ENCODE measurements around the gene SSTR5.

SSTR5 gene

GRCh38 chr16:1036726-1037393 is 35.7 kb upstream of the SSTR5 start:
- H3K36me3 ChIP-seq (ENCODE audit: insufficient read depth, low read length), result no peaks in the 10 kb centered on the region
- H3K9me3 ChIP-seq (ENCODE audit: low read depth, low read length), result no peaks in the 10 kb centered on the region
- no peak overlapping the region for H3K27ac ChIP-seq
- no peak overlapping the region for H3K4me3 ChIP-seq
- no peak overlapping the region for H3K9ac ChIP-seq (ENCODE audit: insufficient read length)
- no peak for TF ChIP-seq EZH2 (IDR thresholded peaks at IDR 0.05)
- TF ChIP-seq FOXP2 (optimal IDR thresholded peaks at IDR 0.05; ENCODE audit: control extremely low read depth, extremely low read length, insufficient read depth), result no peak
- no peak for TF ChIP-seq POLR2AphosphoS5 (IDR thresholded peaks at IDR 0.05; ENCODE audit: borderline replicate concordance, low read depth, low read length)
- DNase-seq (ENCODE audit: low read depth, low spot score), result no peak

GRCh38 chr16:1037394-1038257 is 34.9 kb upstream of the SSTR5 start:
- TF ChIP-seq POLR2AphosphoS5 (IDR thresholded peaks at IDR 0.05; ENCODE audit: borderline replicate concordance, low read depth, low read length) (no peak), FOXP2 (optimal IDR thresholded peaks at IDR 0.05; ENCODE audit: control extremely low read depth, extremely low read length, insufficient read depth) (no peak), EZH2 (IDR thresholded peaks at IDR 0.05) (no peak)
- Histone ChIP-seq H3K36me3 (ENCODE audit: insufficient read depth, low read length) (no peaks in the 10 kb centered on the region), H3K9me3 (ENCODE audit: low read depth, low read length) (no peaks in the 10 kb centered on the region), H3K9ac (ENCODE audit: insufficient read length) (peak overlapping the region; percentile 52), H3K4me3 (no peak overlapping the region), H3K27ac (peak overlapping the region; percentile 82)
- no peak for DNase-seq (ENCODE audit: low read depth, low spot score)

DNA sequence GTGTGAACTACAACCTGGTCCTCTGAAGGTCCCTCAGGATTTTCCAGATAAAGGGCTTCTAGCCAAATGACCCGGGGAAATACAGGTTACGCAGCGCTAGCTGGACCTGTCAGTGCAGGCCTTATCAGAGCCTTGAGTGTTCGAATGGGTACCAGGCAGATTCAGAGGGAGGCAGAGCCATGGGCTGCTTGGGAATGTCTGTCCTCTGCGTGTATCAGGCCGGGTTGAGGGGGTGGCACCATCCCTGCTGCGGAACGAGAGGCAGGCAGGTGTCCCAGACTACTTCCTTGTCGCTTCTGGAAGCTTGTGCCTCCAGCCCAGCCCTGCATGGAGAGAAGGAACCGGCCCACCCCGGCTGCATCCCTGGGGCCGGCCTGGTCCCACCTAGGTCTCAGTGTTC is 33.6 kb upstream of the SSTR5 start:
- no peak overlapping the region for H3K27ac ChIP-seq
- no peaks in the 10 kb centered on the region for H3K36me3 ChIP-seq (ENCODE audit: insufficient read depth, low read length)
- H3K9me3 ChIP-seq (ENCODE audit: low read depth, low read length), result no peaks in the 10 kb centered on the region
- DNase-seq (ENCODE audit: low read depth, low spot score), result no peak
- TF ChIP-seq EZH2 (IDR thresholded peaks at IDR 0.05), result no peak
- no peak for TF ChIP-seq POLR2AphosphoS5 (IDR thresholded peaks at IDR 0.05; ENCODE audit: borderline replicate concordance, low read depth, low read length)
- no peak for TF ChIP-seq FOXP2 (optimal IDR thresholded peaks at IDR 0.05; ENCODE audit: control extremely low read depth, extremely low read length, insufficient read depth)
- H3K4me3 ChIP-seq, result no peak overlapping the region
- no peak overlapping the region for H3K9ac ChIP-seq (ENCODE audit: insufficient read length)

- no peak for DNase-seq (ENCODE audit: low read depth, low spot score)
- no peak overlapping the region for H3K9ac ChIP-seq (ENCODE audit: insufficient read length)
- no peaks in the 10 kb centered on the region for H3K36me3 ChIP-seq (ENCODE audit: insufficient read depth, low read length)
- H3K4me3 ChIP-seq, result no peak overlapping the region
- TF ChIP-seq FOXP2 (optimal IDR thresholded peaks at IDR 0.05; ENCODE audit: control extremely low read depth, extremely low read length, insufficient read depth), result no peak
- TF ChIP-seq EZH2 (IDR thresholded peaks at IDR 0.05), result no peak
- TF ChIP-seq POLR2AphosphoS5 (IDR thresholded peaks at IDR 0.05; ENCODE audit: borderline replicate concordance, low read depth, low read length), result no peak
- H3K9me3 ChIP-seq (ENCODE audit: low read depth, low read length), result no peaks in the 10 kb centered on the region
- no peak overlapping the region for H3K27ac ChIP-seq
Observed at GRCh38 chr16:1039762-1040161, 32.8 kb upstream of the SSTR5 start.

GRCh38 chr16:1040346-1040745 is 32.2 kb upstream of the SSTR5 start:
- H3K9ac ChIP-seq (ENCODE audit: insufficient read length), result no peak overlapping the region
- H3K4me3 ChIP-seq, result no peak overlapping the region
- no peaks in the 10 kb centered on the region for H3K9me3 ChIP-seq (ENCODE audit: low read depth, low read length)
- TF ChIP-seq FOXP2 (optimal IDR thresholded peaks at IDR 0.05; ENCODE audit: control extremely low read depth, extremely low read length, insufficient read depth) (no peak), EZH2 (IDR thresholded peaks at IDR 0.05) (no peak), POLR2AphosphoS5 (IDR thresholded peaks at IDR 0.05; ENCODE audit: borderline replicate concordance, low read depth, low read length) (no peak)
- DNase-seq (ENCODE audit: low read depth, low spot score), result no peak
- no peaks in the 10 kb centered on the region for H3K36me3 ChIP-seq (ENCODE audit: insufficient read depth, low read length)
- no peak overlapping the region for H3K27ac ChIP-seq

GRCh38 chr16:1042049-1042744 is 30.4 kb upstream of the SSTR5 start:
- Histone ChIP-seq H3K9ac (ENCODE audit: insufficient read length) (no peak overlapping the region), H3K4me3 (no peak overlapping the region), H3K27ac (peak overlapping the region; percentile 64; the same call in 1 of the 2 replicates), H3K9me3 (ENCODE audit: low read depth, low read length) (no peaks in the 10 kb centered on the region), H3K36me3 (ENCODE audit: insufficient read depth, low read length) (no peaks in the 10 kb centered on the region)
- DNase-seq (ENCODE audit: low read depth, low spot score), result no peak
- TF ChIP-seq POLR2AphosphoS5 (IDR thresholded peaks at IDR 0.05; ENCODE audit: borderline replicate concordance, low read depth, low read length), result no peak
- no peak for TF ChIP-seq EZH2 (IDR thresholded peaks at IDR 0.05)
- TF ChIP-seq FOXP2 (optimal IDR thresholded peaks at IDR 0.05; ENCODE audit: control extremely low read depth, extremely low read length, insufficient read depth), result peak; percentile 29

DNA sequence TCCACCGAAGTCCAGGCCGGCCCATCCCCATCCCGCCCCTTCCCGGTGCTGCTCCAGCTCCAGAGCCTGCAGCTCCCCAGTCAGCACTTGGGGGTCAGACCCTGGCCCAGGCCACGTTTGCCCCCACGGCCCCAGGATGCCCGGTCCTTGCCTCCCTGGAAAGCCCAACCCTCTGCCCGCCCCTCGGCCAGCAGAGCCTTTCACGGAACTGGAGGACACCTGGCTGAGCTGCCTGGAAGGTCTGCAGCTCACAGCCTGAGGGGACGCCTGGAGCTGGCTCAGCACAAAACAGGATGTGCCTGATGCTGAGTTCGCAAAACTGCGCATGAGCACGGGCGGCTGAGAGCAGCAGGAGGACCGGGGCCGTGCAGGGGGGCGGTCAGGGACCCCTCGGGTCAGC is 29.7 kb upstream of the SSTR5 start:
- H3K9me3 ChIP-seq (ENCODE audit: low read depth, low read length), result no peaks in the 10 kb centered on the region

More for the DNA sequence above, 29.7 kb upstream of the SSTR5 start:
- no peak for DNase-seq (ENCODE audit: low read depth, low spot score)
- Histone ChIP-seq H3K4me3 (no peak overlapping the region; the same call in 1 of the 2 replicates), H3K9ac (ENCODE audit: insufficient read length) (no peak overlapping the region), H3K36me3 (ENCODE audit: insufficient read depth, low read length) (no peaks in the 10 kb centered on the region), H3K27ac (peak overlapping the region; percentile 64; the same call in 1 of the 2 replicates)
- TF ChIP-seq EZH2 (IDR thresholded peaks at IDR 0.05) (no peak), FOXP2 (optimal IDR thresholded peaks at IDR 0.05; ENCODE audit: control extremely low read depth, extremely low read length, insufficient read depth) (no peak), POLR2AphosphoS5 (IDR thresholded peaks at IDR 0.05; ENCODE audit: borderline replicate concordance, low read depth, low read length) (no peak)

Data from SK-N-MC (cell line).